Measurements from ENCODE around the gene SBF2. TPM values are rescaled to one million over a fixed set of nuclear protein-coding genes. Genes with fewer than 3 reads are reported as not detected.

The SBF2 gene
- polyA plus RNA-seq, 1 donor from 2014 or later: 53.4 TPM

DNA sequence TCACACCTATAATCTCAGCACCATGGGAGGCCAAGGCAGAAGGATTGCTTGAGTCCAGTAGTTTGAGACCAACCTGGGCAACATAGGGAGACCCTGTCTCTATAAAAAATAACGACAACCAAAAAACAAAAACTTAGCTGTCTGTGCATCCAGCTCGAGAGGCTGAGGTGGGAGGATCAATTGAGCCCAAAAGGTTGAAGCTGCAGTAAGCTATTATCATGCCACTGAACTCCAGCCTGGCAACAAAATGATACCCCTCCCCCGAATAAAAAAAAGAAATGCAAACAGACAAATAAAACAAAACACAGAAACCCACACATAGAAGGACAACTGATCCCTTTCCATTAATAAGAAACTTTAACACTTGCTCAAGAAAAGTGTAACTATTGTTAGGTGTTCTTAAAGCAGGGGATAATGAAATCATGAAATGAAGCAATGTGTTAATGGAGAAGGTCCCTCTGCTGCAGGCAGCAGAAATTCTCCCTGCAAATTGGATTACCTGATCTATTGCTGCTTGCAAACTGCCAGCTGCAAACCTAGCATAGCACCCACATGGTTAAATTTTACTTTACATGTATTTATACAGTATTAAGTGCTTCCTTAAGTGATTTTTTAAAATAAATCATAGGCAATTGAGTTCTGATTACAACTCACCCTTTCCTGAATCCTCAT lies 226.3 kb downstream of the SBF2 start:
- H3K79me2 ChIP-seq (replicated peaks; ENCODE audit: insufficient read depth, low read length): peaks cover 2% of the 10 kb centered on the region
- no peak overlapping the region for H3K9ac ChIP-seq (ENCODE audit: low read length)
- H3K9me2 ChIP-seq (ENCODE audit: insufficient read depth, low read length): no peaks in the 10 kb centered on the region
- H4K20me1 ChIP-seq (ENCODE audit: insufficient read depth): no peaks in the 10 kb centered on the region
- no peak overlapping the region for H3K27ac ChIP-seq (ENCODE audit: low read length)
- no peak for TF ChIP-seq POLR2AphosphoS5 (IDR thresholded peaks at IDR 0.05)
- TF ChIP-seq EZH2 (IDR thresholded peaks at IDR 0.05; ENCODE audit: borderline replicate concordance, insufficient read depth, low read length, poor library complexity, severe bottlenecking): no peak
- TF ChIP-seq, protein P1, sequence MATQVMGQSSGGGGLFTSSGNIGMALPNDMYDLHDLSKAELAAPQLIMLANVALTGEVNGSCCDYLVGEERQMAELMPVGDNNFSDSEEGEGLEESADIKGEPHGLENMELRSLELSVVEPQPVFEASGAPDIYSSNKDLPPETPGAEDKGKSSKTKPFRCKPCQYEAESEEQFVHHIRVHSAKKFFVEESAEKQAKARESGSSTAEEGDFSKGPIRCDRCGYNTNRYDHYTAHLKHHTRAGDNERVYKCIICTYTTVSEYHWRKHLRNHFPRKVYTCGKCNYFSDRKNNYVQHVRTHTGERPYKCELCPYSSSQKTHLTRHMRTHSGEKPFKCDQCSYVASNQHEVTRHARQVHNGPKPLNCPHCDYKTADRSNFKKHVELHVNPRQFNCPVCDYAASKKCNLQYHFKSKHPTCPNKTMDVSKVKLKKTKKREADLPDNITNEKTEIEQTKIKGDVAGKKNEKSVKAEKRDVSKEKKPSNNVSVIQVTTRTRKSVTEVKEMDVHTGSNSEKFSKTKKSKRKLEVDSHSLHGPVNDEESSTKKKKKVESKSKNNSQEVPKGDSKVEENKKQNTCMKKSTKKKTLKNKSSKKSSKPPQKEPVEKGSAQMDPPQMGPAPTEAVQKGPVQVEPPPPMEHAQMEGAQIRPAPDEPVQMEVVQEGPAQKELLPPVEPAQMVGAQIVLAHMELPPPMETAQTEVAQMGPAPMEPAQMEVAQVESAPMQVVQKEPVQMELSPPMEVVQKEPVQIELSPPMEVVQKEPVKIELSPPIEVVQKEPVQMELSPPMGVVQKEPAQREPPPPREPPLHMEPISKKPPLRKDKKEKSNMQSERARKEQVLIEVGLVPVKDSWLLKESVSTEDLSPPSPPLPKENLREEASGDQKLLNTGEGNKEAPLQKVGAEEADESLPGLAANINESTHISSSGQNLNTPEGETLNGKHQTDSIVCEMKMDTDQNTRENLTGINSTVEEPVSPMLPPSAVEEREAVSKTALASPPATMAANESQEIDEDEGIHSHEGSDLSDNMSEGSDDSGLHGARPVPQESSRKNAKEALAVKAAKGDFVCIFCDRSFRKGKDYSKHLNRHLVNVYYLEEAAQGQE (IDR thresholded peaks at IDR 0.05; ENCODE audit: borderline replicate concordance): no peak
- TF ChIP-seq TAF1 (IDR thresholded peaks at IDR 0.05; ENCODE audit: low read depth): no peak
- no peak for TF ChIP-seq RAD21 (conservative IDR thresholded peaks at IDR 0.05)
- no peak for TF ChIP-seq MXI1 (conservative IDR thresholded peaks at IDR 0.05; ENCODE audit: poor library complexity, severe bottlenecking)
- TF ChIP-seq SMC3 (conservative IDR thresholded peaks at IDR 0.05; ENCODE audit: poor library complexity): no peak
- TF ChIP-seq, protein P2, sequence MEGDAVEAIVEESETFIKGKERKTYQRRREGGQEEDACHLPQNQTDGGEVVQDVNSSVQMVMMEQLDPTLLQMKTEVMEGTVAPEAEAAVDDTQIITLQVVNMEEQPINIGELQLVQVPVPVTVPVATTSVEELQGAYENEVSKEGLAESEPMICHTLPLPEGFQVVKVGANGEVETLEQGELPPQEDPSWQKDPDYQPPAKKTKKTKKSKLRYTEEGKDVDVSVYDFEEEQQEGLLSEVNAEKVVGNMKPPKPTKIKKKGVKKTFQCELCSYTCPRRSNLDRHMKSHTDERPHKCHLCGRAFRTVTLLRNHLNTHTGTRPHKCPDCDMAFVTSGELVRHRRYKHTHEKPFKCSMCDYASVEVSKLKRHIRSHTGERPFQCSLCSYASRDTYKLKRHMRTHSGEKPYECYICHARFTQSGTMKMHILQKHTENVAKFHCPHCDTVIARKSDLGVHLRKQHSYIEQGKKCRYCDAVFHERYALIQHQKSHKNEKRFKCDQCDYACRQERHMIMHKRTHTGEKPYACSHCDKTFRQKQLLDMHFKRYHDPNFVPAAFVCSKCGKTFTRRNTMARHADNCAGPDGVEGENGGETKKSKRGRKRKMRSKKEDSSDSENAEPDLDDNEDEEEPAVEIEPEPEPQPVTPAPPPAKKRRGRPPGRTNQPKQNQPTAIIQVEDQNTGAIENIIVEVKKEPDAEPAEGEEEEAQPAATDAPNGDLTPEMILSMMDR (IDR thresholded peaks at IDR 0.05; ENCODE audit: poor library complexity, severe bottlenecking): no peak
- no peak for TF ChIP-seq EP300 (conservative IDR thresholded peaks at IDR 0.05; ENCODE audit: poor library complexity, severe bottlenecking)
- no peak overlapping the region for H2AFZ ChIP-seq (ENCODE audit: low read depth, low read length)
- no peak overlapping the region for H3K4me2 ChIP-seq (ENCODE audit: low read length)
- no peaks in the 10 kb centered on the region for H3K36me3 ChIP-seq (ENCODE audit: insufficient read depth, low read length)
- no peaks in the 10 kb centered on the region for H3F3A ChIP-seq (ENCODE audit: insufficient read depth, low read length, poor library complexity, severe bottlenecking)
- H3K9me3 ChIP-seq (ENCODE audit: low read length): no peaks in the 10 kb centered on the region
- H3K27me3 ChIP-seq (ENCODE audit: insufficient read depth, low read depth, low read length): no peaks in the 10 kb centered on the region
- no peak overlapping the region for H3K4me3 ChIP-seq (ENCODE audit: low read length)

DNA sequence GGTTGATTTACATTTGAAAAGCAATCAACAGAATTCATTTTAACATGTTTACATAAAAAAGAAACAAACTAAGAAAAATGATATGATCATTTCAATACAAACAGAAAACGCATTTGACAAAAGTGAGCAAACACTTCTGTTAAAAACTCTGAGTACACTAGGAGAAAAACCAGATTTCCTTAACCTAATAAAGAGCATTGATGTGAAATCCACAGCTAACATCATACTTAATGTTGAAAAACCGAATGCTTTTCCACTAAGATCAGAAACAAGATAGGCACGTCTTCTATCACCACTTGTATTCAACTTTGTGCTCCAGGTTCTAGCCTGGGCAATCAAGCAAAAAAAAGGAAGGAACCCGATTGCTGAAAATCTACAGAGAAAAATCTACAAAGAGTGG lies 227.6 kb downstream of the SBF2 start:
- Histone ChIP-seq H3K27me3 (ENCODE audit: insufficient read depth, low read depth, low read length) (no peaks in the 10 kb centered on the region), H3K9me2 (ENCODE audit: insufficient read depth, low read length) (no peaks in the 10 kb centered on the region)

More for the DNA sequence above, 227.6 kb downstream of the SBF2 start:
- Histone ChIP-seq H3K36me3 (ENCODE audit: insufficient read depth, low read length) (no peaks in the 10 kb centered on the region), H3K9me3 (ENCODE audit: low read length) (no peaks in the 10 kb centered on the region), H3K4me3 (ENCODE audit: low read length) (no peak overlapping the region), H3K9ac (ENCODE audit: low read length) (no peak overlapping the region), H3K79me2 (replicated peaks; ENCODE audit: insufficient read depth, low read length) (peaks cover 2% of the 10 kb centered on the region), H3K27ac (ENCODE audit: low read length) (no peak overlapping the region), H3K4me2 (ENCODE audit: low read length) (no peak overlapping the region), H2AFZ (ENCODE audit: low read depth, low read length) (no peak overlapping the region), H4K20me1 (ENCODE audit: insufficient read depth) (no peaks in the 10 kb centered on the region), H3F3A (ENCODE audit: insufficient read depth, low read length, poor library complexity, severe bottlenecking) (no peaks in the 10 kb centered on the region)
- TF ChIP-seq EP300 (conservative IDR thresholded peaks at IDR 0.05; ENCODE audit: poor library complexity, severe bottlenecking) (no peak), RAD21 (conservative IDR thresholded peaks at IDR 0.05) (no peak), SMC3 (conservative IDR thresholded peaks at IDR 0.05; ENCODE audit: poor library complexity) (no peak), POLR2AphosphoS5 (IDR thresholded peaks at IDR 0.05) (no peak), EZH2 (IDR thresholded peaks at IDR 0.05; ENCODE audit: borderline replicate concordance, insufficient read depth, low read length, poor library complexity, severe bottlenecking) (no peak), MXI1 (conservative IDR thresholded peaks at IDR 0.05; ENCODE audit: poor library complexity, severe bottlenecking) (no peak), TAF1 (IDR thresholded peaks at IDR 0.05; ENCODE audit: low read depth) (no peak)
- TF ChIP-seq, protein P1 (IDR thresholded peaks at IDR 0.05; ENCODE audit: borderline replicate concordance): no peak
- TF ChIP-seq, protein P2 (IDR thresholded peaks at IDR 0.05; ENCODE audit: poor library complexity, severe bottlenecking): no peak
